ENCODE measurements around the gene IFT88. TPM values are rescaled to one million over a fixed set of nuclear protein-coding genes. Genes with fewer than 3 reads are reported as not detected.

Gene IFT88
- total and polyA plus RNA-seq, 2 of the 8 experiments (the other 6 are each of a cell fraction or from before 2014, with no cell fraction given) = 1.7 to 5.8 TPM

GRCh38 chr13:20709369-20709768 lies 142.4 kb downstream of the IFT88 start (continued):
- TF ChIP-seq E2F6 (IDR thresholded peaks at IDR 0.05) = no peak
- no peak for TF ChIP-seq SUZ12 (IDR thresholded peaks at IDR 0.05; ENCODE audit: low read length)
- no peak for TF ChIP-seq EZH2 (IDR thresholded peaks at IDR 0.05; ENCODE audit: low read depth, low read length, severe bottlenecking)
- no peak for TF ChIP-seq SP2 (IDR thresholded peaks at IDR 0.05; ENCODE audit: low read length)

Measured in H1 (cell line).